BJ (cell line): ENCODE measurements around the gene ACOXL. TPM values are rescaled to one million over a fixed set of nuclear protein-coding genes. Genes with fewer than 3 reads are reported as not detected.

Experiments used
- CTCF ChIA-PET: fragments of 350-600 bp; formaldehyde crosslinking; extraction: SDS; loops from one replicate; lab custom pipeline; 2021; ENCODE audit warnings: antibody characterized with exemption, inconsistent platforms; lab: Yijun Ruan, JAX
- POLR2A ChIA-PET: fragments of 300-600 bp; sonication (Branson Sonifier 250); formaldehyde crosslinking; extraction: SDS; loops from one replicate; lab custom pipeline; 2021; ENCODE audit warnings: antibody characterized with exemption; lab: Charles Lee
- DNase-seq: peaks from one replicate; pipeline ENCODE4 v3.0.0-alpha.2; 2011; ENCODE audit warnings: low read depth
- H3K27me3 ChIP-seq: 2 replicates; pipeline ENCODE4 v1.6.0; 2011; ENCODE audit warnings: low read length; ENCODE audit not compliant: control insufficient read depth, insufficient read depth
- H3K36me3 ChIP-seq: 2 replicates; pipeline ENCODE4 v1.5.1; 2011; ENCODE audit warnings: low read length; ENCODE audit not compliant: control insufficient read depth, insufficient read depth
- H3K4me3 ChIP-seq: 2 replicates; pipeline ENCODE4 v1.5.1; 2011; ENCODE audit warnings: low read depth, mild to moderate bottlenecking, control low read depth, low read length
- CTCF ChIP-seq: IDR thresholded peaks from 2 replicates; pipeline ENCODE4 v1.5.1; 2011; ENCODE audit warnings: low read depth, mild to moderate bottlenecking, control low read depth, inconsistent platforms, low read length, moderate library complexity; ENCODE audit not compliant: insufficient read depth
- polyA plus RNA-seq: library from polyadenylated mRNA; depleted of rRNA; stranded (reverse); fragments of >200 nt; gene quantifications from 2 replicates; pipeline ENCODE4 v1.2.3, GENCODE V29; 2011

The ACOXL gene
- polyA plus RNA-seq, 1 experiment: not detected

GRCh38 chr2:110794390-110794789 is 62.0 kb downstream of the ACOXL start:
- ChIA-PET POLR2A (no interaction called here), CTCF (no interaction called here)
- Histone ChIP-seq H3K4me3 (no peak overlapping the region), H3K27me3 (peaks cover 15% of the 10 kb centered on the region), H3K36me3 (no peaks in the 10 kb centered on the region)
- no peak for DNase-seq
- TF ChIP-seq CTCF: no peak

- CTCF ChIA-PET: interaction anchor here (2.1 kb wide), 1 partner anchor 18 kb away, joined by 5 read pairs; no protein-coding TSS in a partner anchor
Observed at GRCh38 chr2:110794951-110795350, 62.6 kb downstream of the ACOXL start.

GRCh38 chr2:110796716-110797301 is 64.4 kb downstream of the ACOXL start:
- no peak for DNase-seq
- Histone ChIP-seq H3K27me3 (peaks cover 16% of the 10 kb centered on the region), H3K36me3 (no peaks in the 10 kb centered on the region), H3K4me3 (no peak overlapping the region)
- ChIA-PET CTCF (interaction anchor here (1.0 to 2.1 kb wide), 2 partner anchors 14 to 16 kb away, joined by 4 to 5 read pairs; no protein-coding TSS in a partner anchor), POLR2A (no interaction called here)
- no peak for TF ChIP-seq CTCF

More at GRCh38 chr2:110794951-110795350, 62.6 kb downstream of the ACOXL start:
- Histone ChIP-seq H3K36me3 (no peaks in the 10 kb centered on the region), H3K4me3 (no peak overlapping the region), H3K27me3 (peaks cover 15% of the 10 kb centered on the region)
- TF ChIP-seq CTCF: no peak
- POLR2A ChIA-PET: no interaction called here
- no peak for DNase-seq

- POLR2A ChIA-PET: no interaction called here
- CTCF ChIA-PET: interaction anchor here (1.3 kb wide), 1 partner anchor 14 kb away, joined by 4 read pairs; no protein-coding TSS in a partner anchor
- peaks cover 12% of the 10 kb centered on the region for H3K27me3 ChIP-seq
Observed at GRCh38 chr2:110799376-110799775, 67.0 kb downstream of the ACOXL start.

More at GRCh38 chr2:110799376-110799775, 67.0 kb downstream of the ACOXL start:
- no peaks in the 10 kb centered on the region for H3K36me3 ChIP-seq
- no peak for TF ChIP-seq CTCF
- no peak overlapping the region for H3K4me3 ChIP-seq
- no peak for DNase-seq
